Embryonic facial prominence (tissue), 1 donor: ENCODE measurements around the gene MAL.
"Not testable (repeated sequence)": the region's sequence is repeated elsewhere in the genome, so short reads cannot be mapped to it uniquely, and the experiment has no call there.

Source experiments
- DNase-seq: peaks from one replicate; pipeline ENCODE4 v3.0.0-alpha.2; 2016; ENCODE audit errors: extremely low spot score

The MAL gene

GRCh38 chr2:95098273-95098672 lies 72.8 kb downstream of the MAL start:
- DNase-seq = not testable (repeated sequence)

- DNase-seq = no peak
Observed at GRCh38 chr2:95099910-95100309, 74.4 kb downstream of the MAL start.
